HEK293T (cell line): ENCODE results near the gene VIPR2.

Experiments used
- CTCF ChIA-PET: fragments of 350-600 bp; formaldehyde crosslinking; extraction: SDS; loops from one replicate; lab custom pipeline; 2021; ENCODE audit warnings: antibody characterized with exemption, inconsistent platforms; lab: Yijun Ruan, JAX
- POLR2A ChIA-PET: fragments of 350-600 bp; formaldehyde crosslinking; extraction: SDS; loops from one replicate; lab custom pipeline; 2020; ENCODE audit warnings: antibody characterized with exemption, inconsistent platforms; lab: Yijun Ruan, JAX
- DNase-seq: peaks from one replicate; pipeline ENCODE4 v3.0.0; 2012; ENCODE audit warnings: mixed read lengths; ENCODE audit errors: extremely low spot score
- ARNT ChIP-seq: fragments of 450-650 bp; IDR thresholded peaks from 2 replicates; pipeline ENCODE4 v1.6.1; 2017; ENCODE audit warnings: mild to moderate bottlenecking
- BHLHE40 ChIP-seq: fragments of 450-650 bp; IDR thresholded peaks from 2 replicates; pipeline ENCODE4 v1.6.1; 2016; ENCODE audit warnings: mild to moderate bottlenecking, moderate library complexity, borderline replicate concordance
- CTBP1 ChIP-seq: fragments of 450-650 bp; IDR thresholded peaks from 2 replicates; pipeline ENCODE4 v1.6.1; 2016; ENCODE audit warnings: borderline replicate concordance
- ELF4 ChIP-seq: fragments of 450-650 bp; IDR thresholded peaks from 2 replicates; pipeline ENCODE4 v1.6.1; 2017; ENCODE audit warnings: antibody characterized with exemption
- FOXA1 ChIP-seq: fragments of 450-650 bp; IDR thresholded peaks from 2 replicates; pipeline ENCODE4 v1.6.1; 2016; ENCODE audit warnings: mild to moderate bottlenecking
- FOXK2 ChIP-seq: fragments of 450-650 bp; IDR thresholded peaks from 2 replicates; pipeline ENCODE4 v1.6.1; 2016; ENCODE audit warnings: mild to moderate bottlenecking
- FOXM1 ChIP-seq: fragments of 450-650 bp; IDR thresholded peaks from 2 replicates; pipeline ENCODE4 v1.6.1; 2017; ENCODE audit warnings: mild to moderate bottlenecking, borderline replicate concordance
- HDGF ChIP-seq: fragments of 450-650 bp; IDR thresholded peaks from 2 replicates; pipeline ENCODE4 v1.6.1; 2017; ENCODE audit warnings: antibody characterized with exemption, borderline replicate concordance
- L3MBTL2 ChIP-seq: fragments of 450-650 bp; conservative IDR thresholded peaks from 2 replicates; pipeline ENCODE4 v1.6.1; 2016; ENCODE audit warnings: mild to moderate bottlenecking
- LEF1 ChIP-seq: fragments of 450-650 bp; IDR thresholded peaks from 2 replicates; pipeline ENCODE4 v1.6.1; 2017; ENCODE audit warnings: mild to moderate bottlenecking, borderline replicate concordance
- NFRKB ChIP-seq: fragments of 450-650 bp; IDR thresholded peaks from 2 replicates; pipeline ENCODE4 v1.6.1; 2016; ENCODE audit warnings: mild to moderate bottlenecking, moderate library complexity
- PKNOX1 ChIP-seq: fragments of 450-650 bp; IDR thresholded peaks from 2 replicates; pipeline ENCODE4 v1.6.1; 2016
- SP1 ChIP-seq: fragments of 450-650 bp; IDR thresholded peaks from 2 replicates; pipeline ENCODE4 v1.6.1; 2017
- SUZ12 ChIP-seq: fragments of 450-650 bp; IDR thresholded peaks from 2 replicates; pipeline ENCODE4 v1.6.1; 2016; ENCODE audit warnings: mild to moderate bottlenecking
- TARDBP ChIP-seq: fragments of 450-650 bp; IDR thresholded peaks from 2 replicates; pipeline ENCODE4 v1.6.1; 2016
- ZNF384 ChIP-seq: fragments of 450-650 bp; IDR thresholded peaks from 2 replicates; pipeline ENCODE4 v1.6.1; 2016

The VIPR2 gene

DNA sequence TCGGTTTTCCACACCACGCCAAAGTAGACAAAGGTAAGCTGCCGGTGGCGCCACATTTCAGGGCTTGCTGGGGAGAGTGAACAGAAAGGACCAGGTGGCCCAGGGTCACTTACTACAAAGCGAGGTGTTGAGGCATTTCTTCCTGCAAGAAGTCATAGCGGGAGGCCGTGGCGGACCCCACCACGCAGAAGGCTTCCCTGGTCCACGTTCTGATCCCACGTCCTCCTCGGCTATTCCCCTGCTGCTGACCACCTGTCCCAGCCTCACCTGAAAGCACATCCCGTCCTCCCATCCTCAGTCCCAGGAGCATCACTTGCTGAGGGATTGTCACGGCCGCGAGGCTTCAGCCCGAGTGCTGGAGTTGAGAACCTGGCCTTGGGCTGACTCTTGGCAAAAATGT is 149.2 kb downstream of the VIPR2 start:
- DNase-seq, result no peak
- ChIA-PET POLR2A (no interaction called here), CTCF (no interaction called here)

GRCh38 chr7:158994687-158995086 is 150.0 kb downstream of the VIPR2 start:
- no peak for TF ChIP-seq BHLHE40
- TF ChIP-seq ELF4, result no peak
- DNase-seq, result no peak
- CTCF ChIA-PET, result no interaction called here
- POLR2A ChIA-PET, result no interaction called here

More for the DNA sequence above, 149.2 kb downstream of the VIPR2 start:
- TF ChIP-seq BHLHE40 (no peak), PKNOX1 (no peak), LEF1 (no peak), L3MBTL2 (no peak), ZNF384 (no peak)

DNA sequence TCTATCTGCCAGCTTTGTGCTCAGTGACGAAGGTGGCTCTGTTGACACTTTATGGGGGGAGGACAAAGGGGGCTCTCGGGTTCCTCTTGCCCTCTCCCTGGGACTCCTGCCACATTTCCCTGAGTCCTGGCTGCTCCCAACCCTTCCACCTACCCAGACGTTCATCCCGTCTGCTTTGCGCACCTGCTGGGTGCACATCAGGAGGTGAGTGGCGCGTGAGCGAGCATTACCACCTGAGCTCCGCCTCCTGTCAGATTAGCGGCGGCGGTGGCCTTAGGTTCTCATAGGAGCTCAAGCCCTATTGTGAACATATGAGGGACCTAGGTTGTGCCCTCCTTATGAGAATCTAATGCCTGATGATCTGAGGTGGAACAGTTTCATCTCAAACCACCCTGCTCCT is 151.1 kb downstream of the VIPR2 start:
- ChIA-PET POLR2A (no interaction called here), CTCF (interaction anchor here (0.9 kb wide), 1 partner anchor 17 kb away, joined by 4 read pairs; no protein-coding TSS in a partner anchor)
- TF ChIP-seq ZNF384, result no peak
- TF ChIP-seq PKNOX1, result no peak
- TF ChIP-seq FOXA1, result no peak
- TF ChIP-seq HDGF, result no peak
- TF ChIP-seq SP1, result no peak

DNA sequence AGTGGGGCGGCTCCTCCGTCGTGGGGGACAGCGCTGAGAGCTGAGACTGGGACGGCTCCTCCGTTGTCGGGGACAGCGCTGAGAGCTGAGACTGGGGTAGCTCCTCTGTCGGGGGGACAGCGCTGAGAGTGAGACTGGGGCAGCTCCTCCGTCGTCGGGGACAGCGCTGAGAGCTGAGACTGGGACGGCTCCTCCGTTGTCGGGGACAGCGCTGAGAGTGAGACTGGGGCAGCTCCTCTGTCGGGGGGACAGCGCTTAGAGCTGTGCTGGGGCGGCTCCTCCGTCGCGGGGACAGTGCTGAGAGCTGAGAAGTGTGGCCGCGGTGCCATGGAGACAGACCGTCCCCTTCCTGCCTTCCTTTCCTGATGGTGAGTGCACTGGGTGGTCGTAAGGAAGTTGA is 151.9 kb downstream of the VIPR2 start:
- POLR2A ChIA-PET, result no interaction called here
- CTCF ChIA-PET, result interaction anchor here (0.9 kb wide), 1 partner anchor 16 kb away, joined by 4 read pairs; no protein-coding TSS in a partner anchor
- TF ChIP-seq LEF1 (no peak), ZNF384 (no peak), NFRKB (no peak), HDGF (no peak), PKNOX1 (no peak), CTBP1 (no peak), L3MBTL2 (no peak), SP1 (no peak)
- no peak for DNase-seq

More for the DNA sequence above, 151.1 kb downstream of the VIPR2 start:
- no peak for DNase-seq

GRCh38 chr7:158991824-158992621 is 152.6 kb downstream of the VIPR2 start:
- CTCF ChIA-PET, result interaction anchor here (0.8 kb wide), 1 partner anchor 15 kb away, joined by 4 read pairs; no protein-coding TSS in a partner anchor
- no peak for DNase-seq
- POLR2A ChIA-PET, result no interaction called here
- TF ChIP-seq LEF1, result no peak
- TF ChIP-seq PKNOX1, result no peak
- no peak for TF ChIP-seq FOXM1
- no peak for TF ChIP-seq SUZ12
- no peak for TF ChIP-seq FOXK2
- no peak for TF ChIP-seq ZNF384
- TF ChIP-seq NFRKB, result no peak
- no peak for TF ChIP-seq FOXA1
- TF ChIP-seq L3MBTL2, result no peak
- no peak for TF ChIP-seq CTBP1
- no peak for TF ChIP-seq ARNT
- TF ChIP-seq HDGF, result no peak
- TF ChIP-seq SP1, result no peak
- no peak for TF ChIP-seq BHLHE40

DNA sequence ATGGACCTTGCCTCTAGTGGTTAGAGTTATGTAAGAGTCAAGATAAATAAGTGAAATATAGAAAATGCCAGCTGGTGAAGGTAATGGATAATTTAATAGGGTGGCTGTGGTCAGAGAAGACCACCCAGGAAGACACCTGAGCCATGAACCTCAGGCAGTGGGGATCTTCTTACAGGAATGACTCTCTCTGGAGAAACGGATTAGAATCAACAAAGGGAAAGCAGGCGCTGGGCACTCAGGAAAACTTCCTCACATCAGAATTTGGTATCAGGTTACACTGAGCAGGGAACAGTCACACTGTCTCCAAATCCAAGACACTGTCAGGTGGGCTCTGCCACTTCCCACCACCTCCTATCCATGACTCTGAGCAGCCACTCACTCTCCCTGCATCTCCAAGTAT is 155.7 kb downstream of the VIPR2 start:
- ChIA-PET CTCF (no interaction called here), POLR2A (no interaction called here)
- no peak for DNase-seq
- TF ChIP-seq L3MBTL2, result no peak
- TF ChIP-seq PKNOX1, result no peak
- no peak for TF ChIP-seq ZNF384
- no peak for TF ChIP-seq BHLHE40
- no peak for TF ChIP-seq CTBP1
- TF ChIP-seq SUZ12, result no peak
- TF ChIP-seq HDGF, result no peak
- TF ChIP-seq ELF4, result no peak
- no peak for TF ChIP-seq TARDBP
